HepG2 (cell line): Measurements from ENCODE around the gene RPS6KC1. TPM values are rescaled to one million over a fixed set of nuclear protein-coding genes. Genes with fewer than 3 reads are reported as not detected.

Source experiments
- DNMT1 ChIP-seq: sonication (generic); formaldehyde crosslinking; IDR thresholded peaks from 2 replicates; pipeline ENCODE4 v1.5.1; 2020; ENCODE audit warnings: mild to moderate bottlenecking, missing genetic modification reagents
- HNF4A ChIP-seq: sonication (generic); formaldehyde crosslinking; IDR thresholded peaks from 2 replicates; pipeline ENCODE4 v1.4.0; 2020; ENCODE audit warnings: missing genetic modification reagents
- MED1 ChIP-seq: sonication (generic); formaldehyde crosslinking; IDR thresholded peaks from 2 replicates; pipeline ENCODE4 v1.4.0; 2020; ENCODE audit warnings: missing genetic modification reagents
- MLLT10 ChIP-seq: sonication (generic); formaldehyde crosslinking; IDR thresholded peaks from 2 replicates; pipeline ENCODE4 v1.4.0; 2020; ENCODE audit warnings: missing genetic modification reagents
- NR1H2 ChIP-seq: sonication (generic); formaldehyde crosslinking; IDR thresholded peaks from 2 replicates; pipeline ENCODE4 v1.8.1; 2022; ENCODE audit warnings: low read depth, missing genetic modification reagents, borderline replicate concordance
- PPARG ChIP-seq: conservative IDR thresholded peaks from 2 replicates; pipeline ENCODE4 v1.6.1; 2016; ENCODE audit warnings: missing biosample characterization, missing genetic modification reagents
- RAD21 ChIP-seq: fragments of 450-650 bp; formaldehyde crosslinking; IDR thresholded peaks from 2 replicates; pipeline ENCODE4 v1.5.0; 2020; ENCODE audit warnings: mild to moderate bottlenecking
- RFXAP ChIP-seq: sonication (generic); formaldehyde crosslinking; IDR thresholded peaks from 2 replicates; pipeline ENCODE4 v1.4.0; 2020; ENCODE audit warnings: missing genetic modification reagents, borderline replicate concordance
- SMC3 ChIP-seq: IDR thresholded peaks from 2 replicates; pipeline ENCODE4 v1.6.1; 2011; ENCODE audit warnings: low read length, improper control_type of control experiment
- SP1 ChIP-seq, 2 experiments: fragments of 450-650 bp in 1 of 2; sonication (generic) in 1 of 2; formaldehyde crosslinking in 1 of 2; IDR thresholded peaks; 2 replicates each; pipeline versions ENCODE4 v1.4.0 to v1.6.1; 2016 to 2020; ENCODE audit warnings: missing genetic modification reagents in 1 of 2
- THAP8 ChIP-seq: sonication (generic); formaldehyde crosslinking; IDR thresholded peaks from 2 replicates; pipeline ENCODE4 v1.5.1; 2020; ENCODE audit warnings: missing genetic modification reagents, mild to moderate bottlenecking, borderline replicate concordance
- TOE1 ChIP-seq: sonication (generic); formaldehyde crosslinking; IDR thresholded peaks from 2 replicates; pipeline ENCODE4 v1.4.0; 2020; ENCODE audit warnings: mild to moderate bottlenecking, missing genetic modification reagents
- U2AF1 ChIP-seq: fragments of 200-400 bp; formaldehyde crosslinking; optimal IDR thresholded peaks from 2 replicates; pipeline ENCODE3; 2017; ENCODE audit warnings: mild to moderate bottlenecking, low read depth, low read length
- ZNF24 ChIP-seq: fragments of 450-650 bp; IDR thresholded peaks from 2 replicates; pipeline ENCODE4 v1.6.1; 2017; ENCODE audit warnings: antibody characterized with exemption, mild to moderate bottlenecking
- ZNF256 ChIP-seq: sonication (generic); formaldehyde crosslinking; conservative IDR thresholded peaks from 2 replicates; pipeline ENCODE4 v1.4.0; 2020; ENCODE audit warnings: missing genetic modification reagents
- ZNF335 ChIP-seq: sonication (generic); formaldehyde crosslinking; IDR thresholded peaks from 2 replicates; pipeline ENCODE4 v1.4.0; 2020; ENCODE audit warnings: missing genetic modification reagents
- ZNF646 ChIP-seq: sonication (generic); formaldehyde crosslinking; IDR thresholded peaks from 2 replicates; pipeline ENCODE4 v1.9.0; 2021; ENCODE audit warnings: mild to moderate bottlenecking, missing genetic modification reagents
- ZNF687 ChIP-seq: sonication (generic); formaldehyde crosslinking; IDR thresholded peaks from 2 replicates; pipeline ENCODE4 v1.5.1; 2020; ENCODE audit warnings: mild to moderate bottlenecking, missing genetic modification reagents, moderate library complexity
- ZNF772 ChIP-seq: sonication (generic); formaldehyde crosslinking; IDR thresholded peaks from 2 replicates; pipeline ENCODE4 v1.5.0; 2020; ENCODE audit warnings: mild to moderate bottlenecking, missing genetic modification reagents
- ZNF891 ChIP-seq: sonication (generic); formaldehyde crosslinking; IDR thresholded peaks from 2 replicates; pipeline ENCODE4 v1.5.0; 2020; ENCODE audit warnings: mild to moderate bottlenecking, missing genetic modification reagents
- ZZZ3 ChIP-seq: sonication (generic); formaldehyde crosslinking; IDR thresholded peaks from 2 replicates; pipeline ENCODE4 v1.4.0; 2020; ENCODE audit warnings: missing genetic modification reagents, mild to moderate bottlenecking, borderline replicate concordance
- polyA plus RNA-seq, 8 experiments: library from polyadenylated mRNA; depleted of rRNA in 3 of 8; stranded (reverse) in 7 of 8; unstranded in 1 of 8; fragments of >200 nt; fragmentation: Illumina TruSeq in 4 of 8; extraction: Trizol in 4 of 8; gene quantifications; 2 replicates each; pipeline versions ENCODE4 v1.2.1 to v1.2.3, GENCODE V29; 2011 to 2016; ENCODE audit warnings: low read depth in 4 of 8, missing spikeins in 1 of 8, mixed read lengths in 1 of 8; ENCODE audit not compliant: insufficient read depth in 1 of 8
- total RNA-seq, 5 experiments: library from RNA; depleted of rRNA; stranded (reverse); fragments of >200 nt; fragmentation: Illumina TruSeq; extraction: Trizol; gene quantifications; 2 replicates each; pipeline ENCODE4 v1.2.3, GENCODE V29; 2016; ENCODE audit warnings: low read depth in 1 of 5

RPS6KC1 gene
- total and polyA plus RNA-seq, 2 of the 13 experiments (the other 11 are each of a cell fraction or from before 2014, with no cell fraction given): 11.0 to 25.2 TPM

- TF ChIP-seq TOE1 (CRISPR knock-in tag) (no peak), ZNF891 (CRISPR knock-in tag) (no peak), ZNF687 (no peak), RAD21 (CRISPR knock-in tag) (0 out of 2 replicates have a peak, but pooled peaks have one; percentile 40), ZNF646 (no peak), SP1 (IDR thresholded peaks at IDR 0.05) (no peak), SP1 (CRISPR knock-in tag; IDR thresholded peaks at IDR 0.05) (no peak), PPARG (CRISPR knock-in tag) (no peak; the same call in 1 of the 2 replicates), THAP8 (CRISPR knock-in tag) (no peak), U2AF1 (no peak), ZNF772 (CRISPR knock-in tag) (no peak), ZNF335 (CRISPR knock-in tag) (no peak), DNMT1 (no peak), SMC3 (peak; percentile 17; the same call in 1 of the 2 replicates), HNF4A (CRISPR knock-in tag) (peak; percentile 81), ZNF256 (CRISPR knock-in tag) (no peak), ZNF24 (no peak), MLLT10 (no peak), NR1H2 (CRISPR knock-in tag) (no peak), MED1 (no peak; the same call in 1 of the 2 replicates), RFXAP (CRISPR knock-in tag) (no peak), ZZZ3 (no peak)
These were observed 225.2 kb downstream of the RPS6KC1 start (continued) for GRCh38 chr1:213276236-213276635.
